ENCODE results near the gene ZNF581.

Gene ZNF581

DNA sequence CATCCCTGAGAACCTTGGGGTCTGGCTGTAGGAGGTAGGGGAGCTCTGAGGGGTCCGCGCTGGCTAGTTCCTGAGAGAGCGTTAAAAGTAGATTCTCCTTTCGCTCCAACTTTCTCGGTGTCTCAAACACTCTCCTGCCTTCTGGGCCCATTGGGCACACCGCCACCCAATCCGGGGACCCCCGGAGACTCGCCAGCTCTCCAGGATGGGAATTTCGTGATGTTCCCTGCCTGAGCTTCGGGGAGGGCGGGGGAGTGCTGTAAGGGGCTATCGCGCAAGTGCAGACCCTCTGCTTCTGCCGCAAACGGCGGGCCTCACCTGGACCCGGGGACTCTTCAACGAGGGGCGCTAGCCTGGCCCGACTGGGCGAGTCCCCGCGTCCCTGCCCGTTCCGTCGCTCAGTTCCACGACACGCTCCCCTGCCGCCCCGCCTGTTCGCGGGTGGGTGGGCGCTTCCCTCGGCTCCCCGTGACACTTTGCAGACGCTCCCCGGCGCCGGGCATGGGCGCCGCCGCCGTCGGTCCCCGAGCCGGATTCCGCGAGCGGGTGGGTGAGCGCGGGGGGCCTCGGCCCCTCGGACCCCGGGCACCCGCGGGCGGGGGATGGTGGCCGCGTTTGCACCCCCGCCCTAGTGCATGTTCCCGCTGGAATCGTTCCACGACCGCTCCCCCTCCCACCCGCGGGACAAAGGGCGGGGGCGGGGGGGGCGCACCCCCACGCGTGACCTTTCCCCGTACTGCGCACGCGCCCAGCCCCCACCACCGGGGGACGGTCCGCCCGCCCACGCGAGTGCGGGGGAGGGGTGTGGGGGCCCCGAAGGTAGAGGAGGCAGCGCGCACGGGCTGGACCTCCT lies 4.5 kb downstream of the ZNF581 start, which contains the start of gene CCDC106:
Gene CCDC106, plus strand, starts transcription at position 481 of the 853 bp plus-strand sequence. CDS start 835 bp downstream, outside the sequence.
- Histone ChIP-seq H3K36me3 (ENCODE audit: control insufficient read depth, insufficient read depth, low read length) (no peaks in the 10 kb centered on the region), H3K4me1 (ENCODE audit: control insufficient read depth, insufficient read depth, low read length) (peaks cover 29% of the 10 kb centered on the region), H3K9me3 (ENCODE audit: control insufficient read depth, low read length) (no peaks in the 10 kb centered on the region), H3K27me3 (ENCODE audit: control insufficient read depth, insufficient read depth, low read length) (no peaks in the 10 kb centered on the region), H3K9ac (ENCODE audit: low read length) (peak within 1 kb of the TSS; percentile 73), H3K4me3 (ENCODE audit: low read length) (peak within 1 kb of the TSS; percentile 50)

DNA sequence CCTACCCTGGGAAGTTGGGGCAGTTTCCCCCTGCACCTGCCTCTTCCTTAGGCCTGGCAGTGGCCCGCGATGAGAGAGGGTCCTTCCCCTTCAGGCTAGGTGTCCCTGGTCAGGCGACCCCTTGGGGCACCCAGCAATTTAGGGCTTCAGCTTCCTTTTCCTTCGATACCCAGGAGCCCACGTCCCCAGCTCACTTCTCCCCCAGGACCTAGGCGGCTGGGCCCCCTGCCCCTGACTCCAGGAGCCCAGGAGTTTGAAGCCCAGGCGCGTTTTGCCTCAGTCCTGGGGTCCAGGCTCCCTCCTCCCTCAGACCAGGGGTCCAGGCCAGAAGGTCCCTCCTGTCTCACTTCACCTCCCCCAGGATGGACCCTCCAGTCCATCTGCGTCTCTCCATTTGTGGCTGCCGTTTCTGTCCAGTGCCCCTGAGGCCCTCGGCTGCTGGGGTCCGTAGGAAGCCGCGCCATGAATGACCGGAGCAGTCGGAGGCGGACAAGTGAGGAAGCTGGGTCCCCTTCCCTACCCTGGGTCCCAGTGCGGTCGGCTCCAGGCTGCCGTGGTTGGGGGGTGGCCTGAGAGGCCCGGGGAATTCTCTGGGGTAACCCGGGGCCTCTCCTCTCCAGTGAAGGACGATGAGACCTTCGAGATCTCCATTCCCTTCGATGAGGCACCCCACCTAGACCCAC lies 5.3 kb downstream of the ZNF581 start:
- Histone ChIP-seq H3K36me3 (ENCODE audit: control insufficient read depth, insufficient read depth, low read length) (no peaks in the 10 kb centered on the region), H3K4me3 (ENCODE audit: low read length) (peak overlapping the region; percentile 50), H3K9me3 (ENCODE audit: control insufficient read depth, low read length) (no peaks in the 10 kb centered on the region), H3K4me1 (ENCODE audit: control insufficient read depth, insufficient read depth, low read length) (peaks cover 26% of the 10 kb centered on the region), H3K27me3 (ENCODE audit: control insufficient read depth, insufficient read depth, low read length) (no peaks in the 10 kb centered on the region), H3K9ac (ENCODE audit: low read length) (peak overlapping the region; percentile 73)

DNA sequence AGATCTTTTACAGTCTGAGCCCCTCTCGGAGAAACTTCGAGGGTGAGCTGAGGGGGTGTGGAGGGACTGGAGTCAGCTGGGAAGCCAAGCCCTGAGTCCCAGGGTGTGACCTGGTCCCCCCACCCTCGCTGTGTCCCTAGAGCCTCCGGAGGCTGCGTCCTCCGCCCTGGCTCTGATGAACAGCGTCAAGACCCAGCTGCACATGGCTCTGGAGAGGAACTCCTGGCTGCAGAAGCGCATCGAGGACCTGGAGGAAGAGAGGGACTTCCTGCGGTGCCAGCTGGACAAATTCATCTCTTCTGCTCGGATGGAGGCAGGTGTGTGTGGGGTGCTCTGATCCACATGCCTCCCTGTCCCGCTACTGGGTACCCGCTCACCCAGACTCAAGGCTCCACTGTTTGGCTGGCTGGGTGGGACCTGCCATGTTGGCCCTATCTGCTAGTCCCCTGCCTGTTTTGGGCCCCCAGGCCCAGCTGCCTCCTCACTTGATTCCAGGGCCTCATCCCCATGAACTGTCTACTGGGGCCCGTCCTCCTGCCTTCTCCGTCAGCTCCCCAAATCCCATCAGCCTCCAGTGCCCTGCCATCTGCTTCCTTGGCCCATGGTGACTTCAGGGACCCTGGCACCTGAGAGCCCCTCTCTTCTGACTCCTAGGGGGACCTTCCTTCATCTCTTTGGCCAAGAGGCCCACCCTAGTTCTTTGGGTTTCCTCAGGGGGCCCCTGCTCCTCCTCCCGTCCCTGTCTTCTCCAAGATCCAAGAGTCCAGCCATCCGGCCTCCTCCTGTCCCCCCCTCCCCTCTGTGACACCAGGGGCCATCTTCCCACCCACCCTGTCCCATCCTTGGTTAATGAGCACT lies 6.0 kb downstream of the ZNF581 start:
- Histone ChIP-seq H3K27me3 (ENCODE audit: control insufficient read depth, insufficient read depth, low read length) (no peaks in the 10 kb centered on the region), H3K9ac (ENCODE audit: low read length) (no peak overlapping the region), H3K4me1 (ENCODE audit: control insufficient read depth, insufficient read depth, low read length) (peaks cover 19% of the 10 kb centered on the region), H3K36me3 (ENCODE audit: control insufficient read depth, insufficient read depth, low read length) (no peaks in the 10 kb centered on the region), H3K9me3 (ENCODE audit: control insufficient read depth, low read length) (no peaks in the 10 kb centered on the region), H3K4me3 (ENCODE audit: low read length) (no peak overlapping the region)

- Histone ChIP-seq H3K9ac (ENCODE audit: low read length) (no peak overlapping the region), H3K4me1 (ENCODE audit: control insufficient read depth, insufficient read depth, low read length) (peaks cover 16% of the 10 kb centered on the region)
These were observed 6.7 kb downstream of the ZNF581 start for GRCh38 chr19:55650126-55650557.

DNA sequence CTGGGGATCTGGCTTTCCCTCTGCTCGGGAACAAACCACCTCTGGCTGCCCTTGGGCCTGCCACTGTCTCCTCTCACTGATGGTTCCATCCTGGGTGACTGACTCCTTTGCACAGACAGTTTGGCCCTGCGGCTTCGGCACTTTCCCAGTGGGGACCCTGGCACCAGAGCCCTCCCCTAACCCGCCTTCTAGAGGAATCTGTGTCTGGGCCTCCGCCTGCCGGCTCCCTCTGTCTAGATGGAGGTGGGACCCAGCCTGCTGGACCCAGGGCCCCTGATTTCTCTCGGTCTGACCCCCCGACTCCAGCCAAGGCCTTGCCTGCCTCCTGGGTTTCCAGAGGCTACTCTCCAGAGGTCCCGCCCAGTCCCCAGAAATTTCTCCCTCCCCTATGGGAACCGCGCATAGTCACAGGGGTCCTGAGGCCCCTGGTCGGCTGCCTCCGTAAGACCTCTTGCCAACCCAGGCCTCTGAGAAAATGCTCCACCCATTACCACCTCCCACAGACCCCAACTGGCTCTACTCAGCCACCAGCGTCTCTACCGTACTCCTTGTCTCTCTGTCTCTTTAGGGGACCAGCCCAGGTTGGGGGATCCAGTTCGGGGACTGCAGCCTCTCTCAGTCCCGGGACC lies 7.3 kb downstream of the ZNF581 start:
- Histone ChIP-seq H3K4me3 (ENCODE audit: low read length) (no peak overlapping the region), H3K9me3 (ENCODE audit: control insufficient read depth, low read length) (no peaks in the 10 kb centered on the region), H3K4me1 (ENCODE audit: control insufficient read depth, insufficient read depth, low read length) (peaks cover 18% of the 10 kb centered on the region), H3K9ac (ENCODE audit: low read length) (no peak overlapping the region), H3K27me3 (ENCODE audit: control insufficient read depth, insufficient read depth, low read length) (no peaks in the 10 kb centered on the region), H3K36me3 (ENCODE audit: control insufficient read depth, insufficient read depth, low read length) (no peaks in the 10 kb centered on the region)

More at GRCh38 chr19:55650126-55650557, 6.7 kb downstream of the ZNF581 start:
- H3K4me3 ChIP-seq (ENCODE audit: low read length), result no peak overlapping the region
- no peaks in the 10 kb centered on the region for H3K36me3 ChIP-seq (ENCODE audit: control insufficient read depth, insufficient read depth, low read length)
- H3K9me3 ChIP-seq (ENCODE audit: control insufficient read depth, low read length), result no peaks in the 10 kb centered on the region
- no peaks in the 10 kb centered on the region for H3K27me3 ChIP-seq (ENCODE audit: control insufficient read depth, insufficient read depth, low read length)

DNA sequence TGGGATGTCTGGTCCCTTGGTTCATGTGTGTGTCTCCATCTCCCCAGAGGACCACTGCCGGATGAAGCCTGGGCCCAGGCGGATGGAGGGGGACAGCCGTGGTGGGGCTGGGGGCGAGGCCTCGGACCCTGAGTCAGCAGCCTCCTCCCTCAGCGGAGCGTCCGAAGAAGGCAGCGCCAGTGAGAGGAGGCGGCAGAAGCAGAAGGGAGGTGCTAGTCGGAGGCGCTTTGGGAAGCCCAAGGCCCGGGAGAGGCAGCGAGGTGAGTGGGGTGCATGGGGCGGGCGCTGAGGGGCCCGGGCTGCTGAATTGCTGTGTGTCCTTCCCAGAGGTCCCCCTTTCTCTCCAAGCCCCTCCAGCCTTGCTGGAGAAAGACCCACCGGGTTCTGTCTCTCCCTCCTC lies 7.8 kb downstream of the ZNF581 start:
- Histone ChIP-seq H3K36me3 (ENCODE audit: control insufficient read depth, insufficient read depth, low read length) (no peaks in the 10 kb centered on the region), H3K27me3 (ENCODE audit: control insufficient read depth, insufficient read depth, low read length) (no peaks in the 10 kb centered on the region), H3K9ac (ENCODE audit: low read length) (no peak overlapping the region), H3K9me3 (ENCODE audit: control insufficient read depth, low read length) (no peaks in the 10 kb centered on the region), H3K4me1 (ENCODE audit: control insufficient read depth, insufficient read depth, low read length) (peaks cover 23% of the 10 kb centered on the region), H3K4me3 (ENCODE audit: low read length) (no peak overlapping the region)

GRCh38 chr19:55652311-55653128 lies 9.1 kb downstream of the ZNF581 start:
- Histone ChIP-seq H3K27me3 (ENCODE audit: control insufficient read depth, insufficient read depth, low read length) (no peaks in the 10 kb centered on the region), H3K9me3 (ENCODE audit: control insufficient read depth, low read length) (no peaks in the 10 kb centered on the region), H3K4me1 (ENCODE audit: control insufficient read depth, insufficient read depth, low read length) (peaks cover 30% of the 10 kb centered on the region), H3K36me3 (ENCODE audit: control insufficient read depth, insufficient read depth, low read length) (no peaks in the 10 kb centered on the region), H3K9ac (ENCODE audit: low read length) (no peak overlapping the region), H3K4me3 (ENCODE audit: low read length) (no peak overlapping the region)

GRCh38 chr19:55653651-55654322 lies 10.3 kb downstream of the ZNF581 start:
- Histone ChIP-seq H3K9ac (ENCODE audit: low read length) (peak overlapping the region; percentile 74), H3K36me3 (ENCODE audit: control insufficient read depth, insufficient read depth, low read length) (no peaks in the 10 kb centered on the region), H3K9me3 (ENCODE audit: control insufficient read depth, low read length) (no peaks in the 10 kb centered on the region), H3K4me3 (ENCODE audit: low read length) (peak overlapping the region; percentile 86), H3K4me1 (ENCODE audit: control insufficient read depth, insufficient read depth, low read length) (peaks cover 34% of the 10 kb centered on the region), H3K27me3 (ENCODE audit: control insufficient read depth, insufficient read depth, low read length) (no peaks in the 10 kb centered on the region)

DNA sequence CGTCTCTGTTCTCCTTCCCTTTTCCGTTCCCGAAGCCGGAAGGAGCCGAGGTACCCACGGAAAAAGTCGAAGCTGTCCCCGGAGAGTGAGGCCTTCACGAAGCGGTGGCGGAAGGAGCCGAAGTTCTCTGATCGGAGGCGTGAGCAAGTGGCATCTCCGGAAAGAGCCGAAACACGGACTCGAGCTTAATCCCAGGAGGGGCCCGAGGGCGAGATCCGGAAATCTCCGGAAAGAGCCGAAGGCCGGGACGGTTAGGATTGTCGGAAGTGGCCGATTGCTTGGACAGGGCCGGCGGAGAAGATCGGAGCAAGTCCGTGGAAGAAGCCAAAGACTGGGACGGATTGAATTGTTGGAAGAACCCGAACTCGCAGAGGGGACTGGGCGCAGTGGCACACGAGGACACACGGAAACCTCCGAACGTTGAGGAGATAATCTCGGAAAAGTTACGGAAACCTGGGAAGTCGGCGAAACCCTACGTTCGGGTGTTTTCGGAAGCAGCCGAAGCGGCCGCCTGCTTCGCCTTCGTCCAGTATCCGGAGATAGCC lies 10.9 kb downstream of the ZNF581 start:
- H3K4me1 ChIP-seq (ENCODE audit: control insufficient read depth, insufficient read depth, low read length), result peaks cover 34% of the 10 kb centered on the region

DNA sequence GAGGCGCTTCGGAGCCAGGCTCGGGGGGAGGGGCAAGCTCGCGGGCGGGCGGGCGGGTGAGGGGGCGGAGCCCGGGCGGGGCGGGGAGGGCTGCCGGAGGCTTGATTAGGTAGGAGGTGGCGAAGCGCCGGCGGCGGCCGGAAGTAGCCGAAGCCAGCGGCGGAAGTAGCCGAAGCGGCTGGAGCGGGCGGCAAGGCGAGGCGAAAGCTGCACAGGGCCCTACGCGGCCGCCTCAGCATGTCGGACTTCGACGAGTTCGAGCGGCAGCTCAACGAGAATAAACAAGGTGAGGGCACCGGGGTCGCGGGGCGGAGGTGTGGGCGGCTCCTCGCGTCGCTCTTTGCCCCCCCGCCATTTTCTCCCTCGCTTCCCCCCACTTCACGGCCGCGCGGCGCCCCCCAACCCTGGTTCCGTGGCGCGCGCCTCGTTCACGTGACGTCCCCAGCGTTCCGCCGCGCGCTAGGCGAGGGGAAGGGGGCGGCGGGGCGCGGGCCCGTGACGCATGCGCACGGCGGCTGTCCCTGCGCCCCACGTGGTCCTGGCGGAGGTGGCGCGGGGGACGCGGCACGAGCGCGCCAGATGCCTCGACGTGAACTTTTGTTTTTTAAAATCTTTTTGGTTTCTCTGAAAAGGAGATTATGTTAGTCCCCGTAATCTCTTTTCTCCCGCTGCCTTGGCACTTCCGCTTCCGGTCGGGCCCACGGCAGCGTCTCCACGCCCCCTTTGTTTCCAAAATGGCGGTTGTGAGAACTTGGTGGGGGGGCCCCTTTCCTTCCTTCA lies 11.6 kb downstream of the ZNF581 start, which contains the start of gene U2AF2:
Gene U2AF2, plus strand, starts transcription at position 168 of the 780 bp plus-strand sequence. Its CDS starts 70 bp downstream, at position 238.
- H3K27me3 ChIP-seq (ENCODE audit: control insufficient read depth, insufficient read depth, low read length), result no peaks in the 10 kb centered on the region
- no peaks in the 10 kb centered on the region for H3K9me3 ChIP-seq (ENCODE audit: control insufficient read depth, low read length)
- H3K36me3 ChIP-seq (ENCODE audit: control insufficient read depth, insufficient read depth, low read length), result peaks cover under 1% of the 10 kb centered on the region
- H3K4me3 ChIP-seq (ENCODE audit: low read length), result peak within 1 kb of the TSS; percentile 92
- H3K9ac ChIP-seq (ENCODE audit: low read length), result peak within 1 kb of the TSS; percentile 78
- peaks cover 34% of the 10 kb centered on the region for H3K4me1 ChIP-seq (ENCODE audit: control insufficient read depth, insufficient read depth, low read length)

More for the DNA sequence above, 10.9 kb downstream of the ZNF581 start:
- peak overlapping the region; percentile 74 for H3K9ac ChIP-seq (ENCODE audit: low read length)
- no peaks in the 10 kb centered on the region for H3K27me3 ChIP-seq (ENCODE audit: control insufficient read depth, insufficient read depth, low read length)
- H3K4me3 ChIP-seq (ENCODE audit: low read length), result peak overlapping the region; percentile 86
- no peaks in the 10 kb centered on the region for H3K36me3 ChIP-seq (ENCODE audit: control insufficient read depth, insufficient read depth, low read length)
- no peaks in the 10 kb centered on the region for H3K9me3 ChIP-seq (ENCODE audit: control insufficient read depth, low read length)
